HG02642 (cell line): ENCODE results near the gene TBC1D7.
A peak's percentile ranks its signal among the peaks of the same experiment; 100 is the strongest.

ENCODE experiments used
- ATAC-seq: cut with Tn5 transposase; IDR thresholded peaks from one replicate; pipeline ENCODE4 v1.9.1; 2021; ENCODE audit warnings: mild to moderate bottlenecking; ENCODE audit not compliant: unreplicated experiment, poor library complexity

TBC1D7 gene

DNA sequence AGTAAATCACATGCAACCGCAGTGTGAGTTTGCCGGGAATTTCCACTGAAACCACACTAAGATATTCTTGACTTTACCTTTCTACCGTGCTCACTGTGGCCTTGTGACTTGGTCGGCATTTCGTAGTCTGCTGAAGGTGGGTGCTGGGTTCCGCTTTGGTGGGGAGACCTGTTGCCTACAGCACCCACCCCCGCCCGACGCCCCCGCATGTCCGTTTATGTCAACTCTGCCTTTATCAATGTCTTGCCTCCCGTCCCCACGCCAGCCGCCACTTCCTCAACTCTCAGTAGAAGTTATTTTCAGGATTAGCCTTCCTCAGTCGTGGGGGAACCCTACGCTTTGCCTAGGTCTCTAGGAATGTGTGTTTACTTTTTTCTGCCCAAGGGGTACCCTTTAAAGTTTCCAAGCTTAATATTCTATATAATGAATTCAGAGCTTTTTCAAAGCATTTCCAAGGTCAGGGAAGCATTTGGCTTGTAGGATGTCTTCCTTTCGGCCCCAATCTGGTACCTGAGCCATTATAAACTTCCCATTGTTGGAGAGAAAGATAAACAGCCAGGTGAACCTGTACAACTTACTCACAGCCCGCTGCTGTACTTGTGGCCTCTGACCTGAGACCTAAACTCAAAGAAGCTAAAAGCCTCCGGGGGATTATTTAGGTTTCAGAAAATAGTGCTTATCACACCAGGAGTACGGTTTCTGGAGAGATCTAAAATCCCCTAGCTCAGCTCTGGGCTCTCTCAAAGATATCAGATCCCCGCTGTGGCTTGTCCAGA is 54.2 kb downstream of the TBC1D7 start:
- ATAC-seq = peak; percentile 54

DNA sequence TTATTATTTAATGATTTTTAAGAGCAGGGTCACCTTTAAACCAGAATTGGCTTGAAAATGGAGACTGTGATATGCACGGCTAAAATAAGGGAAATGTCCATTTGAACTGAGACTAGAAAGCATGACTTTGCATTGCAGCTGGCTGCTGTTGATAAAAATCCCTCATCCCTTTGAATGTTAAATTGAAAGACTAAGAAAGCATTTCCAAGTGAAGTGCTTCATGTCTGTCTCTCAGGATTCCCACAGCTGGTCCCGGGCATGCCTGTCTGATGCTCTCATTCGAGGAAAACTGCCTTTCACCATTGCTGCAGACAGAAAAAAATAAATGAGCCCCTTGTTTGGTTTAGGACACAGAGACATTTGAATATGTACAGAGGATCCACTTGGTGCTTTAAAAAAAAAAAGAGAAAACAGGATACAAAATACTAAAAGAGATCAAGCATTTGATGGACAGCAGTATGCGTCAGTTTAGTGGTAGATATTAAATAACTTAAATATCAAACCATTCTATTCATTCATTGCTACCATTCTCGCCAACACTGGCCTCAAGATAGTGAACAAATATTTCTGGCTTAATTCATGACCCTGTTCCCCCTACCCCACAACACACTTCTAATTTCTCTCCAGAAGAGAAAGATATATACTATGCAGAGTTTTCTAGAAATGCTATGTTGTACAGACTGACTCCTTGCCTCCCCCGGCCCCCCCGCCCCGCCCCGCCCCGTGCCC is 55.0 kb downstream of the TBC1D7 start:
- no peak for ATAC-seq

DNA sequence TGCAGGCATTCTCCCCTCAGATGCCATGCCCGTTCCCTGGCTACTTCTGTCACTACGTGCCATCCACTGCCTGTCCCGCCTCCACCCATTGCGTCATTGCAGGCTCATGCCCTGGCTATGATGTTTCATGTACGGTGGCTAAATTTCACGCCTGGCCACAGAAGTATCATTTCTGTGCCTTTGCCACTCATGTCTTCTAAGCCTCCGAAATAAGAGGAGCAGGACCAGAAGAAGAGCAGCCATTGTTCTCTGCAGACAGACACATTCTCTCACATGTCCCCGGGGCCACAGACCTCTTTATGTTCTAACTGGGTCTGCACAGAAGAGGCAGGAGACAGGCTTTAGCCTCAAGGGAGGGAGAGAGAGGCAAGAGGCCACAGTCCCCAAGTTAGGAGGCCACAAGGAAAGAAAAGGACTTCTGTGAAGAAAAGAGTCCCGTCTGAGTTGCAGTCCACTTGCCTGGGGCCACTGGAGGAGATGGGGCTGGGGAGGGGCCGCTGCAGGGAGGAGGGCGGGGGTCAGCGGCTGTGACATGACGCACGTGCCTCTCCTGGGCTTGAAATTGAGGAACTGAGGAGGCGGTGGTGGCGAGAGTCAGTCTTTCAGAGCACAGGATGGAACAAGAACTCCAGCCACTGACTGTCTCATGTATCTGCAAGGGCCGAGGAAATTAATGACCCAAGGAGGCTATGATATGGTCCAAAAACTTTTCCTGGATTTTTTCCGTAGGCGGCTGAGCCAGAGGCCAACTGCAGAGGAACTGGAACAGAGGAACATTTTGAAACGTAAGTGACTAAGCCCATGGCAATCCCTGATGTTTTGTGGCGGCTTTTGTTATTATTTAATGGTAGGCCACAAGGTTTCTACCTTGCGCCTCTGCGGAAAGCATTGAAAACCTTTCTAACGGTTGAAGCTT is 55.9 kb downstream of the TBC1D7 start:
- peak; percentile 70 for ATAC-seq

GRCh38 chr6:13268913-13269518 is 59.3 kb downstream of the TBC1D7 start:
- ATAC-seq = no peak

DNA sequence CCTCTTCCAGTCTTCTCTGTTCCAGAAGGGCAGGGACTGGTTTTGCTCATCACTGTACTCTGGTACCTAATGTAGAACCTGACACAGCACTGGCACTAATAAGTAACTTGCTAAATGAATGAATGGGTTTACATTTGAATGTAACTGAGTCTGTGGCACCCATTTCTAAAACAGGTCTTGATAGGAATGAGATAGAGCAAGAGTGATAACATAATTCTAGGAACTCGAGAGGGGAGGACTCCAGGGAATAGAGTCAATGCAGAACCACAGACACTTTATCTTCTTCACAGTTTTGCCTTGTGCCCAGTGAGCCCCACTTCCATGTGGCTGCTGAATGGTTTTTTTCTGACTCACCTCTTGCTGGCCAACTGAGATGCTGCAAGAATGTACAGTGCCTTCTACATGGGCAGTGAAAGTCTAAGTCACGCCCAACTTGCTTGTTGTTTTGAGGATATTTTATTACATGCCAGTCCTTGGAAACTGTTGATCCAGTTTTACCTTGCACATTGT is 61.1 kb downstream of the TBC1D7 start:
- ATAC-seq = no peak

GRCh38 chr6:13263669-13264068 is 64.7 kb downstream of the TBC1D7 start:
- ATAC-seq = no peak

- ATAC-seq = no peak
These were observed 65.8 kb downstream of the TBC1D7 start for GRCh38 chr6:13262302-13263230.

GRCh38 chr6:13261464-13261994 is 66.8 kb downstream of the TBC1D7 start:
- peak; percentile 67 for ATAC-seq

- ATAC-seq = no peak
These were observed 67.5 kb downstream of the TBC1D7 start for GRCh38 chr6:13260831-13261230.

DNA sequence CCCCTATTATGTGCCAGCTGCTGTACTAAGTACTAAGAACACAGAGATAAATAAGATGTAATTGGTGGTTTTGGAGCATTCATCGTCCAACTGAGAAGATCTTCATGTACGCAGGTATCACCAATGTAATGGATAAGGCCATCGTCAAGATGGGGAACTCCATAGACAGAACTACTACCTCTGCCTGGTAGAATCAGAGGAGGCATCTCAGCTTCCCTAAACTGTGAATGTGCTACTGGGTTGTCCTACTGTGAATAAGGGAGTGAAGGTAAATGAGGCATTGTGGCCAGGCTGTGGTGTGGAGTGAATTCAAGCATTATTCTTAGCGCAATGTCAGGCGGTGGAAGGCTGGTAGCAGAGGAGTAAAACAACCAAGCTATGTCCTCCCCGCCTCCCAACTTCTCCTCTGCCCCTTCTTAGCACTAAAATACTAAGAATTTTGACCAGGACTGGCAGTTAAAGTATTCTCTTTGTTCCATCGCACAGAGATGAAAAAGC is 68.2 kb downstream of the TBC1D7 start:
- ATAC-seq = no peak

DNA sequence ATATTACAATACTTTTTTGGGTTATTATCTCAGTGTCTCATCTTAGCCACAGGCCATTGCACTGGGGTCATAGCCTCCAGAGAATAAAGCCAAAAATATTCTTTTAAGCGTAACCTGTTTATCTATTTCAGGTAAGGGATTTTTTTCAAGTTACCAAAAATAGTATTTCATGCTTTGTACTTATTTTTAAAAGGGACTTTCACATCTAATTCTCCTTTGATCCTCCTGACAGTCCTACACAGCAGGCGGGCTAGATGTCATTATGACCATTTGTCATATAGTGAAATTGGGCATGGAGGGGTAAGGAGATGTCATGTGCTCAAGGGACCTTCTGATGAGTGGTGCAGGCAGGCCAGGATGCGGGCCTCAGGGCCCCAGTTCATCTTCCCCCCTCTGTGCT is 68.9 kb downstream of the TBC1D7 start:
- peak; percentile 39 for ATAC-seq

DNA sequence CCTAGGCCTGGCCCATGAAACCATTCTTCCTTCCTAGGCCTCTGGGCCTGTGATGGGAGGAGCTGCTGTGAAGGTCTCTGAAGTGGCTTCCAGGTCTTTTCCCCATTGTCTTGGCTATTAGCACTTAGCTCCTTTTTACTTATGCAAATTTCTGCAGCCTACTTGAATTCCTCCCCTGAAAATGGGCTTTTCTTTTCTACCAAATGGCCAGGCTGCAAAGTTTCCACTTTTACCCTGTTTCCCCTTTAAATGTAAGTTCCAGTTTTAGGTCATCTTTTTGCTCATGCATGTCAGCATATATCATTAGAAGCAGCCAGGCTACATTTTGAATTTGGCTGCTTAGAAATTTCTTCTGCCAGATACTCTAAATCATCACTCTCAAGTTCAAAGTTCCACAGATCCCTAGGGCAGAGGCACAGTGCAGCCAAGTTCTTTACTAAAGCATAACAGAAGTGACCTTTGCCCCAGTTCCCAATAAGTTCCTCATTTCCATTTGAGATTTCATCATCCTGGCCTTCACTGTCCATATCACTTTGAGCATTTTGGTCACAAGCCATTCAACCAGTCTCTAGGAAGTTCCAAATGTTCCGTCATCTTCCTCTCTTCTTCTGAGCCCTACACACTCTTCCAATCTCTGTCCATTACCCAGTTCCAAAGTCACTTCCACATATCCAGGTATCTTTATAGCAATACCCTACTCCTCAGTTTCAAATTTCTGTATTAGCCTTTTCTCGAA is 71.9 kb downstream of the TBC1D7 start:
- ATAC-seq = no peak
